T-cell (primary cell): ENCODE measurements around the gene IFIT1B. TPM values are rescaled to one million over a fixed set of nuclear protein-coding genes. Genes with fewer than 3 reads are reported as not detected.

ENCODE experiments used
- ATAC-seq, 4 experiments: fragments of 200-7000 bp in 3 of 4; fragments of 150-1000 bp in 1 of 4; cut with Tn5 transposase; replicated peaks in 1 of 4; 1 replicate in 3 of 4; 2 replicates in 1 of 4; pipeline ENCODE4 v1.10.0; 2021; ENCODE audit warnings: moderate library complexity in 3 of 4, mild to moderate bottlenecking in 2 of 4, moderate number of reproducible peaks in 1 of 4
- CTCF ChIA-PET, 2 donors: fragments of 300-600 bp; sonication (Branson Sonifier 250); formaldehyde crosslinking; loops; one replicate each; lab custom pipeline; 2022; ENCODE audit warnings: antibody characterized with exemption in 2 of 2; lab: Charles Lee
- POLR2A ChIA-PET, 2 donors: fragments of 300-600 bp; sonication (Branson Sonifier 250); formaldehyde crosslinking; loops; one replicate each; lab custom pipeline; 2022; ENCODE audit warnings: antibody characterized with exemption in 2 of 2; lab: Charles Lee
- DNase-seq, 35 experiments: peaks; one replicate each; pipeline versions ENCODE4 v3.0.0 to v3.0.0-alpha.2; 2013 to 2023
- H3K27ac ChIP-seq: one replicate; pipeline ENCODE4 v1.5.1; 2013; ENCODE audit warnings: low read length
- H3K27me3 ChIP-seq, 2 experiments: replicated peaks in 1 of 2; 1 replicate in 1 of 2; 2 replicates in 1 of 2; pipeline versions ENCODE4 v1.6.1 to v1.7.0; 2013; ENCODE audit warnings: low read length in 1 of 2, mixed read lengths in 1 of 2; ENCODE audit not compliant: control insufficient read depth in 2 of 2, insufficient read depth in 2 of 2; ENCODE audit errors: extremely low read depth in 1 of 2
- H3K36me3 ChIP-seq, 2 donors: 1 replicate in 1 of 2; 2 replicates in 1 of 2; pipeline versions ENCODE4 v1.6.1 to v1.7.0; 2013; ENCODE audit warnings: low read length in 1 of 2; ENCODE audit not compliant: control insufficient read depth in 2 of 2, insufficient read depth in 1 of 2; ENCODE audit errors: extremely low read depth in 1 of 2
- H3K4me1 ChIP-seq, 2 experiments: 1 replicate in 1 of 2; 2 replicates in 1 of 2; pipeline versions ENCODE4 v1.6.1 to v1.7.0; 2013; ENCODE audit warnings: low read length in 2 of 2, mixed read lengths in 1 of 2; ENCODE audit not compliant: insufficient read depth in 2 of 2, control insufficient read depth in 1 of 2; ENCODE audit errors: extremely low read depth in 1 of 2
- H3K4me3 ChIP-seq, 2 donors: 1 replicate in 1 of 2; 2 replicates in 1 of 2; pipeline versions ENCODE4 v1.5.1 to v1.7.0; 2013; ENCODE audit warnings: mild to moderate bottlenecking in 2 of 2, low read length in 1 of 2, moderate library complexity in 1 of 2; ENCODE audit not compliant: control insufficient read depth in 1 of 2; ENCODE audit errors: extremely low read depth in 1 of 2
- H3K9me3 ChIP-seq: 2 replicates; pipeline ENCODE4 v1.7.0; 2013
- H3K27ac Mint-ChIP-seq, 2 donors: one replicate each; pipeline ENCODE4 v1.8.0; 2020 to 2021; ENCODE audit warnings: mild to moderate bottlenecking in 2 of 2, mixed read lengths in 2 of 2
- H3K27me3 Mint-ChIP-seq, 2 donors: one replicate each; pipeline ENCODE4 v1.8.0; 2021 to 2022; ENCODE audit warnings: mixed read lengths in 2 of 2
- H3K36me3 Mint-ChIP-seq: one replicate; pipeline ENCODE4 v1.8.0; 2021; ENCODE audit warnings: mixed read lengths
- H3K4me1 Mint-ChIP-seq, 3 donors: one replicate each; pipeline ENCODE4 v1.8.0; 2020 to 2022; ENCODE audit warnings: mixed read lengths in 3 of 3, mild to moderate bottlenecking in 1 of 3
- H3K4me3 Mint-ChIP-seq, 3 donors: one replicate each; pipeline ENCODE4 v1.8.0; 2020 to 2022; ENCODE audit warnings: mild to moderate bottlenecking in 3 of 3, mixed read lengths in 3 of 3, moderate library complexity in 3 of 3
- H3K9me3 Mint-ChIP-seq, 3 donors: one replicate each; pipeline ENCODE4 v1.8.0; 2020 to 2022; ENCODE audit warnings: mixed read lengths in 3 of 3
- WGBS: methylation state at CpG from one replicate; pipeline ENCODE4 v1.1.5; 2013; ENCODE audit warnings: missing lambda C conversion rate; ENCODE audit not compliant: insufficient coverage; 5-methylcytosine and 5-hydroxymethylcytosine counted together
- total RNA-seq, 35 experiments: library from RNA in 6 of 35; stranded (reverse) in 6 of 35; fragments of 120-200 nt in 1 of 35; gene quantifications; one replicate each; pipeline versions ENCODE4 v1.2.1 to v1.2.4 and lab custom pipeline; 2013 to 2026

Gene IFIT1B
- total RNA-seq, 5 donors from 2014 or later (not counting 1 experiment from before 2014, with no cell fraction given): not detected

- H3K27me3 ChIP-seq: no peaks in the 10 kb centered on the region
- Mint-ChIP-seq H3K4me1 (peaks cover 26 to 52% (median 43%) of the 10 kb centered on the region in 3 donors), H3K27ac (peak within 1 kb of the TSS; percentile 90 to 94), H3K9me3 (no peaks in the 10 kb centered on the region), H3K36me3 (peaks cover 17% of the 10 kb centered on the region), H3K27me3 (no peaks in the 10 kb centered on the region), H3K4me3 (peak within 1 kb of the TSS; percentile 80 to 90 (median 83))
- peak within 1 kb of the TSS; percentile 91 for H3K27ac ChIP-seq
- ATAC-seq (peak; percentile 93 to 96 (median 94)), DNase-seq (peak in 33 of 35 experiments; percentile 11 to 88 (median 39))
- no peaks in the 10 kb centered on the region for H3K9me3 ChIP-seq
- H3K36me3 ChIP-seq: no peaks in the 10 kb centered on the region
- 0% methylated on average over 2 of the region's 8 CpGs for WGBS
- POLR2A ChIA-PET: interaction anchor here (0.5 to 2.4 kb wide), 13 partner anchors 20 to 1771 kb away, joined by 3 to 37 read pairs (median 5); partner anchors contain the start of genes IFIT5 (in 2 of the 2), IFIT2 (in 1 of the 2) and LIPA (in 1 of the 2)
- H3K4me1 ChIP-seq: peaks cover 10 to 15% of the 10 kb centered on the region in 2 experiments
- H3K4me3 ChIP-seq: peak within 1 kb of the TSS; percentile 78 to 79
- CTCF ChIA-PET: interaction anchor here (0.6 to 3.0 kb wide), 18 partner anchors 10 to 557 kb away, joined by 3 to 29 read pairs (median 4); partner anchors contain the start of genes LIPA (in 2 of the 2), IFIT1B (in 1 of the 2), IFIT2 (in 1 of the 2) and IFIT5 (in 1 of the 2)
These were observed 14.3 kb downstream of the IFIT1B start, which contains the start of gene IFIT1 for GRCh38 chr10:89391907-89392756. IFIT1 (plus strand) TSS chr10:89392623; CDS start chr10:89392713, 90 bp downstream.

GRCh38 chr10:89392974-89393373 is 15.1 kb downstream of the IFIT1B start:
- peak overlapping the region; percentile 91 for H3K27ac ChIP-seq
- peaks cover 10 to 15% of the 10 kb centered on the region in 2 experiments for H3K4me1 ChIP-seq
- Mint-ChIP-seq H3K4me3 (peak overlapping the region; percentile 80 to 90 (median 83)), H3K27ac (peak overlapping the region; percentile 90 to 94), H3K4me1 (peaks cover 34 to 55% (median 48%) of the 10 kb centered on the region in 3 donors), H3K27me3 (no peaks in the 10 kb centered on the region), H3K9me3 (no peaks in the 10 kb centered on the region), H3K36me3 (peaks cover 19% of the 10 kb centered on the region)
- no peaks in the 10 kb centered on the region for H3K36me3 ChIP-seq
- no peaks in the 10 kb centered on the region for H3K9me3 ChIP-seq
- 67% methylated on average over 2 of the region's 2 CpGs for WGBS
- H3K4me3 ChIP-seq: peak overlapping the region; percentile 78 to 79
- ATAC-seq: peak in 3 of 4 experiments; percentile 29 to 38 (median 37)
- DNase-seq: peak in 1 of 35 experiments; percentile 34
- ChIA-PET CTCF (interaction anchor here (0.6 to 3.0 kb wide), 10 partner anchors 10 to 309 kb away, joined by 3 to 29 read pairs (median 6); partner anchors contain the start of genes LIPA (in 2 of the 2), IFIT2 (in 1 of the 2) and IFIT5 (in 1 of the 2)), POLR2A (interaction anchor here (0.5 to 2.4 kb wide), 8 partner anchors 21 to 1770 kb away, joined by 3 to 37 read pairs (median 6); partner anchors contain the start of genes IFIT5 (in 2 of the 2), IFIT2 (in 1 of the 2) and LIPA (in 1 of the 2))
- no peaks in the 10 kb centered on the region for H3K27me3 ChIP-seq

- Histone ChIP-seq H3K36me3 (no peaks in the 10 kb centered on the region), H3K9me3 (no peaks in the 10 kb centered on the region), H3K27me3 (no peaks in the 10 kb centered on the region), H3K4me3 (no peak overlapping the region), H3K4me1 (peaks cover 10 to 15% of the 10 kb centered on the region in 2 experiments), H3K27ac (no peak overlapping the region)
- no peaks in the 10 kb centered on the region for H3K9me3 Mint-ChIP-seq
- H3K36me3 Mint-ChIP-seq: peaks cover 27% of the 10 kb centered on the region
- peak overlapping the region; percentile 80 to 90 (median 83) for H3K4me3 Mint-ChIP-seq
- peaks cover 43 to 64% (median 54%) of the 10 kb centered on the region in 3 donors for H3K4me1 Mint-ChIP-seq
- ATAC-seq (no peak), DNase-seq (no peak)
- no CpG with 5 or more reads among the region's 3 CpGs for WGBS
- no peaks in the 10 kb centered on the region for H3K27me3 Mint-ChIP-seq
- peak overlapping the region in 1 of 2 donors; percentile 31 for H3K27ac Mint-ChIP-seq
- POLR2A ChIA-PET: interaction anchor here in 1 of 2 donors (0.7 kb wide), 1 partner anchor 89 kb away, joined by 4 read pairs; no protein-coding TSS in a partner anchor
- CTCF ChIA-PET: interaction anchor here in 1 of 2 donors (0.7 to 3.0 kb wide), 2 partner anchors 21 to 147 kb away, joined by 3 to 29 read pairs; partner anchors contain the start of gene IFIT5
These were observed 16.0 kb downstream of the IFIT1B start for GRCh38 chr10:89393898-89394297.

GRCh38 chr10:89395141-89395540 is 17.3 kb downstream of the IFIT1B start:
- H3K4me3 Mint-ChIP-seq: peak overlapping the region; percentile 3 to 46 (median 28)
- no peak overlapping the region for H3K27ac ChIP-seq
- H3K27ac Mint-ChIP-seq: no peak overlapping the region
- ChIA-PET POLR2A (no interaction called here), CTCF (interaction anchor here in 1 of 2 donors (0.6 kb wide), 1 partner anchor 99 kb away, joined by 3 read pairs; no protein-coding TSS in a partner anchor)
- peaks cover 53 to 77% (median 65%) of the 10 kb centered on the region in 3 donors for H3K4me1 Mint-ChIP-seq
- 88% methylated on average over 2 of the region's 2 CpGs for WGBS
- H3K9me3 Mint-ChIP-seq: no peaks in the 10 kb centered on the region
- no peaks in the 10 kb centered on the region for H3K27me3 Mint-ChIP-seq
- ATAC-seq (no peak), DNase-seq (no peak)
- no peaks in the 10 kb centered on the region for H3K36me3 ChIP-seq
- H3K4me3 ChIP-seq: no peak overlapping the region
- peaks cover 38% of the 10 kb centered on the region for H3K36me3 Mint-ChIP-seq
- no peaks in the 10 kb centered on the region for H3K27me3 ChIP-seq
- no peaks in the 10 kb centered on the region for H3K9me3 ChIP-seq
- H3K4me1 ChIP-seq: peaks cover 10 to 15% of the 10 kb centered on the region in 2 experiments

GRCh38 chr10:89398003-89398749 is 20.3 kb downstream of the IFIT1B start:
- Mint-ChIP-seq H3K27ac (peak overlapping the region; percentile 27 to 28), H3K36me3 (peaks cover 61% of the 10 kb centered on the region), H3K4me3 (no peak overlapping the region), H3K27me3 (no peaks in the 10 kb centered on the region), H3K4me1 (peaks cover 56 to 73% (median 57%) of the 10 kb centered on the region in 3 donors), H3K9me3 (no peaks in the 10 kb centered on the region)
- Histone ChIP-seq H3K4me1 (peaks cover 4 to 7% of the 10 kb centered on the region in 2 experiments), H3K9me3 (no peaks in the 10 kb centered on the region), H3K4me3 (no peak overlapping the region), H3K36me3 (peaks cover 0 to 6% of the 10 kb centered on the region in 2 donors), H3K27me3 (no peaks in the 10 kb centered on the region), H3K27ac (no peak overlapping the region)
- WGBS: 100% methylated on average over 2 of the region's 5 CpGs
- POLR2A ChIA-PET: no interaction called here
- CTCF ChIA-PET: interaction anchor here in 1 of 2 donors (0.6 kb wide), 1 partner anchor 16 kb away, joined by 3 read pairs; the partner anchor contains the start of gene IFIT5
- DNase-seq: no peak
- ATAC-seq: no peak
